IMR-90 (cell line): ENCODE measurements around the gene PNMA1. TPM values are rescaled to one million over a fixed set of nuclear protein-coding genes. Genes with fewer than 3 reads are reported as not detected.

ENCODE experiments used
- ATAC-seq: fragments of 200-7000 bp; cut with Tn5 transposase; 2 replicates; pipeline ENCODE4 v1.9.1; 2020; ENCODE audit warnings: low read depth, mild to moderate bottlenecking, moderate library complexity
- BruUV-seq: library from RNA; stranded (reverse); fragments of 400-500 nt; replicated peaks from 2 replicates; lab custom pipeline; 2021; lab: Mats Ljungman, UMichigan
- CTCF ChIA-PET: fragments of 300-600 bp; formaldehyde crosslinking; extraction: SDS; loops from one replicate; lab custom pipeline; 2021; ENCODE audit warnings: antibody characterized with exemption; lab: Yijun Ruan, JAX
- POLR2A ChIA-PET: fragments of 300-600 bp; sonication (Branson Sonifier 250); formaldehyde crosslinking; loops from one replicate; lab custom pipeline; 2022; ENCODE audit warnings: antibody characterized with exemption; ENCODE audit not compliant: unreplicated experiment; lab: Charles Lee
- DNase-seq: peaks from one replicate; pipeline ENCODE4 v3.0.0; 2013
- H2AFZ ChIP-seq: replicated peaks from 2 replicates; pipeline ENCODE3; 2013; ENCODE audit warnings: low read length, mild to moderate bottlenecking; ENCODE audit not compliant: poor library complexity
- H2AK5ac ChIP-seq: 2 replicates; pipeline ENCODE4 v1.6.1; 2013; ENCODE audit warnings: low read depth, low read length, inconsistent platforms
- H2AK9ac ChIP-seq: replicated peaks from 2 replicates; pipeline ENCODE3; 2013; ENCODE audit warnings: mild to moderate bottlenecking, low read depth, low read length, moderate library complexity; ENCODE audit not compliant: poor library complexity
- H2BK120ac ChIP-seq: 2 replicates; pipeline ENCODE4 v1.6.1; 2013; ENCODE audit warnings: low read depth, low read length, inconsistent platforms
- H2BK15ac ChIP-seq: 3 replicates; pipeline ENCODE4 v1.6.1; 2013; ENCODE audit warnings: low read depth, low read length, inconsistent platforms
- H2BK20ac ChIP-seq: 2 replicates; pipeline ENCODE4 v1.6.1; 2013; ENCODE audit warnings: low read depth, mild to moderate bottlenecking, inconsistent platforms, low read length, moderate library complexity
- H2BK5ac ChIP-seq: 2 replicates; pipeline ENCODE4 v1.6.1; 2013; ENCODE audit warnings: mild to moderate bottlenecking, low read depth, low read length, inconsistent platforms; ENCODE audit not compliant: poor library complexity, severe bottlenecking
- H3K14ac ChIP-seq: replicated peaks from 2 replicates; pipeline ENCODE4 v1.6.1; 2013; ENCODE audit warnings: low read depth, low read length, inconsistent platforms
- H3K18ac ChIP-seq: 2 replicates; pipeline ENCODE4 v1.6.1; 2013; ENCODE audit warnings: low read depth, low read length, control low read depth
- H3K23ac ChIP-seq: 2 replicates; pipeline ENCODE4 v1.6.1; 2013; ENCODE audit warnings: low read depth, low read length, inconsistent platforms
- H3K27ac ChIP-seq: 2 replicates; pipeline ENCODE4 v1.5.1; 2013; ENCODE audit warnings: mild to moderate bottlenecking, control low read depth, low read length; ENCODE audit not compliant: insufficient read depth
- H3K27me3 ChIP-seq: 2 replicates; pipeline ENCODE4 v1.6.1; 2013; ENCODE audit warnings: low read length; ENCODE audit not compliant: control insufficient read depth, insufficient read depth
- H3K36me3 ChIP-seq: 2 replicates; pipeline ENCODE4 v1.6.1; 2013; ENCODE audit warnings: low read length, mixed read lengths; ENCODE audit not compliant: control insufficient read depth, insufficient read depth
- H3K4ac ChIP-seq: 2 replicates; pipeline ENCODE4 v1.6.1; 2013; ENCODE audit warnings: low read depth, low read length, inconsistent platforms
- H3K4me1 ChIP-seq: 2 replicates; pipeline ENCODE4 v1.6.1; 2013; ENCODE audit warnings: low read length, mixed read lengths; ENCODE audit not compliant: control insufficient read depth, insufficient read depth
- H3K4me2 ChIP-seq: 2 replicates; pipeline ENCODE4 v1.6.1; 2013; ENCODE audit warnings: low read depth, mild to moderate bottlenecking, control low read depth, low read length, moderate library complexity
- H3K4me3 ChIP-seq: 2 replicates; pipeline ENCODE4 v1.5.1; 2013; ENCODE audit warnings: low read depth, mild to moderate bottlenecking, control low read depth, low read length, moderate library complexity; ENCODE audit not compliant: insufficient read depth
- H3K56ac ChIP-seq: 2 replicates; pipeline ENCODE4 v1.6.1; 2013; ENCODE audit warnings: low read length, inconsistent platforms; ENCODE audit not compliant: insufficient read depth; ENCODE audit errors: extremely low read depth
- H3K79me1 ChIP-seq, 2 experiments: 2 replicates each; pipeline ENCODE4 v1.6.1; 2013; ENCODE audit warnings: low read length in 2 of 2, inconsistent platforms in 1 of 2, low read depth in 1 of 2
- H3K9ac ChIP-seq: 2 replicates; pipeline ENCODE4 v1.6.1; 2013; ENCODE audit warnings: low read depth, low read length, control low read depth
- H3K9me1 ChIP-seq: 2 replicates; pipeline ENCODE4 v1.6.1; 2013; ENCODE audit warnings: low read length, inconsistent platforms; ENCODE audit not compliant: insufficient read depth
- H3K9me3 ChIP-seq: 2 replicates; pipeline ENCODE4 v1.6.1; 2013; ENCODE audit warnings: low read length; ENCODE audit not compliant: control insufficient read depth, insufficient read depth
- H4K20me1 ChIP-seq: 2 replicates; pipeline ENCODE4 v1.6.1; 2013; ENCODE audit warnings: low read length, inconsistent platforms; ENCODE audit not compliant: insufficient read depth
- H4K5ac ChIP-seq: 2 replicates; pipeline ENCODE4 v1.6.1; 2013; ENCODE audit warnings: mild to moderate bottlenecking, low read depth, low read length, control low read depth
- H4K8ac ChIP-seq, 2 experiments: 2 replicates each; pipeline ENCODE4 v1.6.1; 2013; ENCODE audit warnings: low read depth in 2 of 2, low read length in 2 of 2, control low read depth in 1 of 2, inconsistent platforms in 1 of 2
- H4K91ac ChIP-seq: 2 replicates; pipeline ENCODE4 v1.6.1; 2013; ENCODE audit warnings: low read depth, low read length, inconsistent platforms; ENCODE audit not compliant: insufficient read depth
- BHLHE40 ChIP-seq: fragments of 150-350 bp; IDR thresholded peaks from 2 replicates; pipeline ENCODE4 v1.6.1; 2016; ENCODE audit warnings: mild to moderate bottlenecking, low read depth, low read length
- CHD1 ChIP-seq: IDR thresholded peaks from 2 replicates; pipeline ENCODE4 v1.6.1; 2012; ENCODE audit warnings: low read depth, low read length, improper control_type of control experiment
- FOS ChIP-seq: fragments of 150-350 bp; IDR thresholded peaks from 2 replicates; pipeline ENCODE4 v1.6.1; 2016; ENCODE audit warnings: low read depth, low read length
- MXI1 ChIP-seq: IDR thresholded peaks from 2 replicates; pipeline ENCODE4 v1.6.1; 2012; ENCODE audit warnings: low read depth, mild to moderate bottlenecking, low read length, moderate library complexity, borderline replicate concordance
- POLR2A ChIP-seq: IDR thresholded peaks from 2 replicates; pipeline ENCODE4 v1.6.1; 2012; ENCODE audit warnings: mild to moderate bottlenecking, low read depth, low read length
- RCOR1 ChIP-seq: IDR thresholded peaks from 2 replicates; pipeline ENCODE4 v1.6.1; 2012; ENCODE audit warnings: mild to moderate bottlenecking, low read length, improper control_type of control experiment; ENCODE audit not compliant: insufficient replicate concordance
- RFX5 ChIP-seq: IDR thresholded peaks from 2 replicates; pipeline ENCODE4 v1.8.0; 2012; ENCODE audit warnings: low read depth, mild to moderate bottlenecking, low read length, moderate library complexity
- SMC3 ChIP-seq: fragments of 150-350 bp; IDR thresholded peaks from 2 replicates; pipeline ENCODE4 v1.6.1; 2016; ENCODE audit warnings: low read depth, mild to moderate bottlenecking, antibody characterized with exemption, low read length, moderate library complexity
- USF2 ChIP-seq: fragments of 150-350 bp; IDR thresholded peaks from 2 replicates; pipeline ENCODE4 v1.6.1; 2017; ENCODE audit warnings: mild to moderate bottlenecking, antibody characterized with exemption, low read length, low read depth
- WGBS, 2 experiments: methylation state at CpG; one replicate each; pipeline versions ENCODE4 v1.1.5 to v1.1.7; 2013; ENCODE audit warnings: missing lambda C conversion rate in 2 of 2; ENCODE audit not compliant: insufficient read length in 1 of 2; ENCODE audit errors: extremely low coverage in 2 of 2; 5-methylcytosine and 5-hydroxymethylcytosine counted together
- dilution Hi-C: fragments of 300-500 bp; cut with HindIII; formaldehyde crosslinking; loops from one replicate; pipeline ENCODE4 v1.14.3; 2018; ENCODE audit warnings: low sequenced_read_pairs; ENCODE audit not compliant: unreplicated experiment
- in situ Hi-C: fragments of 300-500 bp; cut with MboI; formaldehyde crosslinking; loops from 3 replicates; pipeline ENCODE4 v1.14.3; 2019; ENCODE audit warnings: low sequenced_read_pairs, inconsistent platforms, mixed read lengths
- intact Hi-C: fragments of 100-400 bp; cut with micrococcal nuclease; formaldehyde crosslinking; loops from 2 replicates; pipeline ENCODE4 v1.10.0; 2022
- polyA plus RNA-seq, 3 experiments: library from polyadenylated mRNA; depleted of rRNA; stranded (reverse); fragments of >200 nt; gene quantifications; 2 replicates each; pipeline ENCODE4 v1.2.3, GENCODE V29; 2012; ENCODE audit warnings: low replicate concordance in 1 of 3
- total RNA-seq: library from RNA; depleted of rRNA; stranded (reverse); fragments of >200 nt; gene quantifications from 2 replicates; pipeline ENCODE4 v1.2.3, GENCODE V29; 2012

PNMA1 gene
- total and polyA plus RNA-seq, 2 of the 4 experiments (the other 2 are of a cell fraction) = 6.5 to 28.2 TPM

- TF ChIP-seq USF2 = no peak
These were observed 38.3 kb upstream of the PNMA1 start (continued) for GRCh38 chr14:73752297-73752992.

GRCh38 chr14:73751157-73751691 lies 37.0 kb upstream of the PNMA1 start:
- peak overlapping the region; percentile 49; the same call in 1 of the 2 replicates for H3K23ac ChIP-seq
- no peaks in the 10 kb centered on the region for H3K9me3 ChIP-seq
- no peak overlapping the region for H3K56ac ChIP-seq
- no peak for DNase-seq
- no peak overlapping the region for H2AFZ ChIP-seq
- no peak overlapping the region for H2BK120ac ChIP-seq
- dilution Hi-C loops (no loop called here), in situ Hi-C loops (loop anchor here (5.0 kb wide), 1 partner anchor 76 kb away; no protein-coding TSS in a partner anchor), intact Hi-C loops (loop anchor here (5.0 kb wide), 3 partner anchors 36 to 101 kb away; partner anchors contain the start of gene PTGR2)
- H2BK20ac ChIP-seq = no peak overlapping the region
- H3K36me3 ChIP-seq = no peaks in the 10 kb centered on the region; the same call in none of the 2 replicates
- H3K79me1 ChIP-seq = peaks cover 27 to 98% of the 10 kb centered on the region in 2 experiments
- no TSS peak for BruUV-seq
- WGBS, 2 experiments = 100% methylated on average over 1 of the region's 7 CpGs; no CpG with 5 or more reads in 1 of the 2 experiments
- no peak overlapping the region for H3K4me2 ChIP-seq
- H4K91ac ChIP-seq = no peak overlapping the region
- ChIA-PET POLR2A (no interaction called here), CTCF (no interaction called here)
- ATAC-seq = no peak
- no peak overlapping the region for H4K5ac ChIP-seq
- no peak overlapping the region for H3K18ac ChIP-seq
- no peak overlapping the region for H3K4me3 ChIP-seq
- H2BK15ac ChIP-seq = no peak overlapping the region
- H3K9ac ChIP-seq = no peak overlapping the region
- H3K14ac ChIP-seq = no peak overlapping the region
- H2AK9ac ChIP-seq = no peak overlapping the region
- H4K20me1 ChIP-seq = peaks cover 99% of the 10 kb centered on the region
- no peak overlapping the region for H3K4ac ChIP-seq
- no peak overlapping the region for H2BK5ac ChIP-seq
- no peak overlapping the region for H3K27ac ChIP-seq
- H4K8ac ChIP-seq = no peak overlapping the region
- no peaks in the 10 kb centered on the region for H3K27me3 ChIP-seq
- no peak overlapping the region for H2AK5ac ChIP-seq
- TF ChIP-seq CHD1 (no peak), RFX5 (no peak), POLR2A (no peak), RCOR1 (no peak), FOS (no peak), MXI1 (no peak), USF2 (no peak), SMC3 (no peak), BHLHE40 (no peak)
- H3K4me1 ChIP-seq = peaks cover 62% of the 10 kb centered on the region
- peaks cover 66% of the 10 kb centered on the region for H3K9me1 ChIP-seq
